HepG2 (cell line): ENCODE measurements around the gene ZCCHC3. TPM values are rescaled to one million over a fixed set of nuclear protein-coding genes. Genes with fewer than 3 reads are reported as not detected.

Source experiments
- ATAC-seq: fragments of 200-7000 bp; cut with Tn5 transposase; 3 replicates; pipeline ENCODE4 v1.9.1; 2020; ENCODE audit warnings: mild to moderate bottlenecking, moderate library complexity
- BruUV-seq: library from RNA; stranded (reverse); fragments of 400-500 nt; replicated peaks from 2 replicates; lab custom pipeline; 2021; lab: Mats Ljungman, UMichigan
- CTCF ChIA-PET: fragments of 300-600 bp; formaldehyde crosslinking; extraction: SDS; loops from one replicate; lab custom pipeline; 2021; ENCODE audit warnings: low total read pairs, inconsistent platforms, low intra/inter-chr PET ratio; lab: Yijun Ruan, JAX
- POLR2A ChIA-PET: fragments of 350-600 bp; sonication (Branson Sonifier 250); formaldehyde crosslinking; loops from one replicate; lab custom pipeline; 2020; ENCODE audit warnings: antibody characterized with exemption, inconsistent platforms; lab: Yijun Ruan, JAX
- DNase-seq: peaks from one replicate; pipeline ENCODE4 v3.0.0-alpha.2; 2015; ENCODE audit warnings: low spot score
- FAIRE-seq: peaks from 3 replicates; lab custom pipeline; 2011; peaks lifted over from hg19 to GRCh38; lab: Jason Lieb, UNC
- H2AFZ ChIP-seq: one replicate; pipeline ENCODE4 v1.6.1; 2011; ENCODE audit warnings: low read length, inconsistent platforms
- H3K27ac ChIP-seq: fragments of 300-600 bp; 3 replicates; pipeline ENCODE4 v1.8.0; 2011; ENCODE audit warnings: mixed run types, mild to moderate bottlenecking, mixed read lengths, low read length, inconsistent platforms; ENCODE audit not compliant: insufficient read depth; ENCODE audit errors: extremely low read length
- H3K27me3 ChIP-seq, 2 experiments: fragments of 200-600 bp in 1 of 2; 2 replicates in 1 of 2; 3 replicates in 1 of 2; pipeline versions ENCODE4 v1.6.0 to v1.8.0; 2011; ENCODE audit warnings: low read length in 2 of 2, mild to moderate bottlenecking in 2 of 2, moderate library complexity in 2 of 2, inconsistent platforms in 1 of 2; ENCODE audit not compliant: insufficient read depth in 2 of 2, control insufficient read depth in 1 of 2
- H3K36me3 ChIP-seq, 2 experiments: fragments of 200-600 bp in 1 of 2; replicated peaks in 1 of 2; 2 replicates in 1 of 2; 3 replicates in 1 of 2; pipeline versions ENCODE4 v1.5.1 to v1.8.0; 2011; ENCODE audit warnings: low read length in 2 of 2, inconsistent platforms in 1 of 2; ENCODE audit not compliant: insufficient read depth in 2 of 2, control insufficient read depth in 1 of 2
- H3K4me1 ChIP-seq: 2 replicates; pipeline ENCODE4 v1.5.1; 2012; ENCODE audit warnings: low read length, inconsistent platforms; ENCODE audit not compliant: insufficient read depth
- H3K4me2 ChIP-seq: 2 replicates; pipeline ENCODE4 v1.6.0; 2011; ENCODE audit warnings: low read depth, low read length, inconsistent platforms
- H3K4me3 ChIP-seq, 3 experiments: fragments of 200-600 bp in 1 of 3; sonication (generic), shearing (Covaris generic) in 1 of 3; replicated peaks in 1 of 3; 2 replicates each; pipeline ENCODE4 v1.5.1; 2011 to 2016; ENCODE audit warnings: low read length in 3 of 3, inconsistent platforms in 2 of 3, low read depth in 2 of 3, mild to moderate bottlenecking in 2 of 3, control low read depth in 1 of 3, mixed read lengths in 1 of 3; ENCODE audit not compliant: insufficient read depth in 1 of 3
- H3K79me2 ChIP-seq: one replicate; pipeline ENCODE4 v1.6.1; 2011; ENCODE audit warnings: low read length, inconsistent platforms; ENCODE audit not compliant: insufficient read depth
- H3K9ac ChIP-seq: 2 replicates; pipeline ENCODE4 v1.6.0; 2011; ENCODE audit warnings: mild to moderate bottlenecking, low read depth, low read length, inconsistent platforms; ENCODE audit not compliant: insufficient read depth
- H3K9me3 ChIP-seq: 2 replicates; pipeline ENCODE4 v1.5.1; 2012; ENCODE audit warnings: mild to moderate bottlenecking, low read length
- H4K20me1 ChIP-seq: 2 replicates; pipeline ENCODE4 v1.6.0; 2011; ENCODE audit warnings: inconsistent platforms, mild to moderate bottlenecking, low read length, moderate library complexity; ENCODE audit not compliant: insufficient read depth
- ERF ChIP-seq: IDR thresholded peaks from 2 replicates; pipeline ENCODE4 v1.6.1; 2018; ENCODE audit warnings: missing biosample characterization, missing genetic modification reagents
- HMG20B ChIP-seq: conservative IDR thresholded peaks from 2 replicates; pipeline ENCODE4 v1.6.1; 2016; ENCODE audit warnings: missing genetic modification reagents, missing compliant biosample characterization
- IKZF4 ChIP-seq: sonication (generic); formaldehyde crosslinking; IDR thresholded peaks from 2 replicates; pipeline ENCODE4 v1.5.1; 2020; ENCODE audit warnings: borderline replicate concordance, mild to moderate bottlenecking, low read depth, missing genetic modification reagents; ENCODE audit errors: not compliant biosample characterization
- ISL2 ChIP-seq: sonication (generic); formaldehyde crosslinking; IDR thresholded peaks from 2 replicates; pipeline ENCODE4 v1.5.0; 2020; ENCODE audit warnings: missing genetic modification reagents
- RBFOX2 ChIP-seq: fragments of 200-400 bp; formaldehyde crosslinking; IDR thresholded peaks from 2 replicates; pipeline ENCODE4 v1.6.1; 2017; ENCODE audit warnings: low read depth, mild to moderate bottlenecking, low read length
- ZBTB43 ChIP-seq: sonication (generic); formaldehyde crosslinking; conservative IDR thresholded peaks from 2 replicates; pipeline ENCODE4 v1.4.0; 2020; ENCODE audit warnings: missing genetic modification reagents
- ZNF343 ChIP-seq: sonication (generic); formaldehyde crosslinking; IDR thresholded peaks from 2 replicates; pipeline ENCODE4 v1.4.0; 2020; ENCODE audit warnings: mild to moderate bottlenecking, missing genetic modification reagents
- ZNF547 ChIP-seq: sonication (generic); formaldehyde crosslinking; IDR thresholded peaks from 2 replicates; pipeline ENCODE4 v1.5.1; 2020; ENCODE audit warnings: mild to moderate bottlenecking, missing genetic modification reagents
- WGBS: methylation state at CpG from one replicate; pipeline ENCODE4 v1.1.6; 2017; ENCODE audit warnings: low lambda C conversion rate; 5-methylcytosine and 5-hydroxymethylcytosine counted together
- in situ Hi-C: cut with HindIII; loops from 2 replicates; pipeline ENCODE4 v1.10.0; 2017; ENCODE audit warnings: low pct_unique_long_range_greater_than_20kb; ENCODE audit not compliant: extremely low pct_ligation_motif_present
- intact Hi-C: fragments of 100-400 bp; cut with micrococcal nuclease; formaldehyde crosslinking; loops from one replicate; pipeline ENCODE4 v1.10.0; 2022; ENCODE audit not compliant: unreplicated experiment
- polyA plus RNA-seq, 8 experiments: library from polyadenylated mRNA; depleted of rRNA in 3 of 8; stranded (reverse) in 7 of 8; unstranded in 1 of 8; fragments of >200 nt; fragmentation: Illumina TruSeq in 4 of 8; extraction: Trizol in 4 of 8; gene quantifications; 2 replicates each; pipeline versions ENCODE4 v1.2.1 to v1.2.3, GENCODE V29; 2011 to 2016; ENCODE audit warnings: low read depth in 4 of 8, missing spikeins in 1 of 8, mixed read lengths in 1 of 8; ENCODE audit not compliant: insufficient read depth in 1 of 8
- total RNA-seq, 5 experiments: library from RNA; depleted of rRNA; stranded (reverse); fragments of >200 nt; fragmentation: Illumina TruSeq; extraction: Trizol; gene quantifications; 2 replicates each; pipeline ENCODE4 v1.2.3, GENCODE V29; 2016; ENCODE audit warnings: low read depth in 1 of 5
- TF ChIP-seq, protein P1 (sequence below): sonication (generic); formaldehyde crosslinking; IDR thresholded peaks from 2 replicates; pipeline ENCODE4 v1.8.1; 2023; ENCODE audit warnings: missing genetic modification reagents, inconsistent platforms, borderline replicate concordance

The ZCCHC3 gene
- total and polyA plus RNA-seq, 2 of the 13 experiments (the other 11 are each of a cell fraction or from before 2014, with no cell fraction given), result 46.6 to 63.0 TPM

DNA sequence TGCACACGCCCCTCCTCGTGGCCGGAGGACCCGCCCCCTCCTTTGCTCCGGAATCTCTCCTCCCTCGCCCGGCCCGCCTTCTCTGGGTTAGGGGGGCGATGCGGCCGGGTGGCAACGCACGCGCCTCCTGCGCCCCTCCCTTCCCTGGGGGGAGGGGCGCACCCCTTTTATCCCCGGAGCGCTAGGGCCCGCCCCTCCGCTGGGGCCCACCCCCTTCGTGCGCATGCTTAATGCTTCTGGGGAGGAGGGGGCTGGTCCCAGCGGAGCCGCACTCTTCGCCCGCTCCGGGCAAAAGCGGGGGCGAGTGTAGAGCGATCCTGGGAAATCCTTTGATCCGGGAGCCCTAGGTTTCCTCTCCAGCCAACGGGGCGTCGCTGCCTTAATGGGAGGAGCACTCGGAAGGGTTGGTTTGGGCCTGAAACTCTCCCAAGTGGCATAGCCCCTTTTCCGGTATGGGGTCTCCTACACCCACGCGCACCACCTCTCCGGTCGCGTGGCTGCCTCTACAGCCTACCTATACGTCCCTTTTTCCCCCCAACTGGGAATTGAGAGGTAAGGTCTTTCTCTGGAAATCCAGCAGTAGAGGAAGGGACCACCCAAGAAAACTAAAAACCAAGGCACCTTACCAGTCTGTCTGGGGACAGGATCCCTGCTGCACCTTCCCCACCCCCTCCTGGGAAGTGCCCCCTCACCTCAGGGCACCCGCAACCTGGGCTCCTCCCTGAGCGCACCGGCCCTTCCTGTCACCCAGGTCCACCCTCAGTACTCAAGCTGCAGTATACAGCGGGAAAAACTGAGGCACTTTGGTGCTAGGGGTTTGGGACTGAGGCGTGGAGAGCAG lies 30.0 kb downstream of the ZCCHC3 start (continued):
- TF ChIP-seq, protein P1, sequence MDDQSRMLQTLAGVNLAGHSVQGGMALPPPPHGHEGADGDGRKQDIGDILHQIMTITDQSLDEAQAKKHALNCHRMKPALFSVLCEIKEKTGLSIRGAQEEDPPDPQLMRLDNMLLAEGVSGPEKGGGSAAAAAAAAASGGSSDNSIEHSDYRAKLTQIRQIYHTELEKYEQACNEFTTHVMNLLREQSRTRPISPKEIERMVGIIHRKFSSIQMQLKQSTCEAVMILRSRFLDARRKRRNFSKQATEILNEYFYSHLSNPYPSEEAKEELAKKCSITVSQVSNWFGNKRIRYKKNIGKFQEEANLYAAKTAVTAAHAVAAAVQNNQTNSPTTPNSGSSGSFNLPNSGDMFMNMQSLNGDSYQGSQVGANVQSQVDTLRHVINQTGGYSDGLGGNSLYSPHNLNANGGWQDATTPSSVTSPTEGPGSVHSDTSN (CRISPR knock-in tag), result 0 out of 2 replicates have a peak, but pooled peaks have one; percentile 41
- TF ChIP-seq RBFOX2, result peak; percentile 90
- TF ChIP-seq, all 625 proteins: peak for 273

DNA sequence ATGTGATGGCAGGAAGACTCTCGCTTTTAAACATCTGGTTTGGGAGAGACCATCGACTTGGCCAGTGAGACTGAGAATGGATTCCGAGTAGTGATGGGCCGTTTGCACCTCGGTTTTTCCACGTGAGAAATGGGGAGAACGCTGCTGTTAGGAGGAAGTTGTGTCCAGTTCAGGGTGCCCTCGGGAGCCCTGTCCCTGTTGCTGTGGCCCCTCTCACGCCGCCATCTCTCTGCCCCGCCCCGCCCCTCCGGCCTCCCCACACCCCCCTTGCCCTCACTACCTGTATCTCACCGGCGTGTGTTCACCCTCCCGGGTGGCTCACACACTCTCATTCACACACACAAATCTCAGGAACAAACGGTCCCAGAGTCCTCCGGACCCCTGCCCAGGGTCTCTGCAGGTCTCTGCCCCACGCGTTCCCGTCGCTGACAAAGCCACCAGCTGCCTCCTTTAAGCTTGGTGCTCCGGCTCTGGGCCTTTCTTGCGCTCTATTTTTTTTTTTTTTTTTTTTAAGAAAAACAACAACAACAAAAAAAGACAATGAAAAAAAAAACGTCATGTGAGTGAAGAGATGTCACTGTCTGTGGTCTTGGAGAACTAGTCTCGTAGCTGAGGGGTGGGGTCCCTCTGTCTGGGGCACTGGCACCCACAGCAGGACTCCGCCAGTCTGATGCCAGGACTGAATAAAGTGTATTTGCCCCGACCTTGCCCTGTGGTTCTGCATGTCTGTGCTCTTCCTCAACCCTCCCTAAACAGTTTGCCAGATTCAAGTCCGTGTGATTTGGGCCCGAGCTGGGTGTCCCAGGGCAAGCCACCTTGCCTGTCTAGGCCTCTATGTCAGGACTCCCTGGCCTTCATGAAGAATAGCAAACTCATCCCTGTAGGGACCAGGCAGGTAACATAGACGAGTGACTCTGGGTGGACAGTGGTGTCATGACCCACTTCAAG lies 30.9 kb downstream of the ZCCHC3 start:
- no peak for FAIRE-seq
- peaks cover 4 to 9% of the 10 kb centered on the region in 2 experiments; a peak in 2 of 5 replicates for H3K36me3 ChIP-seq
- H3K9ac ChIP-seq, result peak overlapping the region; percentile 77
- H3K9me3 ChIP-seq, result no peaks in the 10 kb centered on the region
- ChIA-PET CTCF (interaction anchor here (0.8 kb wide), 1 partner anchor 61 kb away, joined by 3 read pairs; no protein-coding TSS in a partner anchor), POLR2A (interaction anchor here (1.1 to 8.3 kb wide), 4 partner anchors 10 to 32 kb away, joined by 3 to 90 read pairs (median 4); partner anchors contain the start of gene NRSN2)
- H3K27ac ChIP-seq, result peak overlapping the region; percentile 94
- intact Hi-C loops, result no loop called here
- H3K4me1 ChIP-seq, result peaks cover 40% of the 10 kb centered on the region
- no TSS peak for BruUV-seq
- 77% methylated on average over 31 of the region's 31 CpGs for WGBS
- peak overlapping the region; percentile 62 to 96 (median 93) for H3K4me3 ChIP-seq
- peak overlapping the region; percentile 92 for H3K4me2 ChIP-seq
- no peaks in the 10 kb centered on the region; a peak in 1 of 5 replicates for H3K27me3 ChIP-seq
- peaks cover 29% of the 10 kb centered on the region for H3K79me2 ChIP-seq
- H4K20me1 ChIP-seq, result peaks cover 37% of the 10 kb centered on the region
- ATAC-seq, result no peak
- no peak overlapping the region for H2AFZ ChIP-seq
- in situ Hi-C loops, result no loop called here
- no peak for DNase-seq
- TF ChIP-seq ERF (CRISPR knock-in tag) (no peak), IKZF4 (CRISPR knock-in tag) (no peak), ISL2 (CRISPR knock-in tag) (no peak), ZNF343 (CRISPR knock-in tag) (no peak), HMG20B (CRISPR knock-in tag) (no peak), ZBTB43 (no peak), ZNF547 (CRISPR knock-in tag) (0 out of 2 replicates have a peak, but pooled peaks have one; percentile 28)
